GM12878 (cell line): ENCODE measurements around the gene ODAPH. TPM values are rescaled to one million over a fixed set of nuclear protein-coding genes. Genes with fewer than 3 reads are reported as not detected.

Source experiments
- ATAC-seq: fragments of 200-7000 bp; cut with Tn5 transposase; 3 replicates; pipeline ENCODE4 v1.9.1; 2020; ENCODE audit warnings: mild to moderate bottlenecking, moderate library complexity
- BruUV-seq: library from RNA; stranded (reverse); fragments of 400-500 nt; replicated peaks from 2 replicates; lab custom pipeline; 2021; lab: Mats Ljungman, UMichigan
- CTCF ChIA-PET: fragments of 300-600 bp; sonication (Branson Sonifier 250); formaldehyde crosslinking; extraction: SDS; loops from one replicate; lab custom pipeline; 2021; ENCODE audit warnings: inconsistent platforms; lab: Yijun Ruan, JAX
- POLR2A ChIA-PET: fragments of 350-600 bp; formaldehyde crosslinking; extraction: SDS; loops from one replicate; lab custom pipeline; 2021; ENCODE audit warnings: inconsistent platforms; lab: Charles Lee
- RAD21 ChIA-PET: fragments of 300-600 bp; sonication (Branson Sonifier 250); formaldehyde crosslinking; loops from one replicate; lab custom pipeline; 2023; ENCODE audit warnings: antibody characterized with exemption; ENCODE audit not compliant: unreplicated experiment; lab: Charles Lee
- SMC1A ChIA-PET: fragments of 300-600 bp; sonication (Branson Sonifier 250); formaldehyde crosslinking; loops from one replicate; lab custom pipeline; 2023; ENCODE audit not compliant: unreplicated experiment, uncharacterized antibody; lab: Charles Lee
- DNase-seq: peaks from one replicate; pipeline ENCODE4 v3.0.0-alpha.2; 2011; ENCODE audit warnings: low read depth, low spot score
- FAIRE-seq: peaks from 3 replicates; lab custom pipeline; 2011; peaks lifted over from hg19 to GRCh38; lab: Jason Lieb, UNC
- H2AFZ ChIP-seq: 2 replicates; pipeline ENCODE4 v1.6.0; 2011; ENCODE audit warnings: low read depth, low read length, control low read depth; ENCODE audit not compliant: control insufficient read depth
- H3K27ac ChIP-seq: 2 replicates; pipeline ENCODE4 v1.5.1; 2011; ENCODE audit warnings: control low read depth; ENCODE audit not compliant: control insufficient read depth, insufficient read depth
- H3K27me3 ChIP-seq, 2 experiments: replicated peaks in 1 of 2; 2 replicates each; pipeline versions ENCODE4 v1.6.0 to v1.6.1; 2011; ENCODE audit warnings: low read length in 1 of 2; ENCODE audit not compliant: control insufficient read depth in 2 of 2, insufficient read depth in 2 of 2
- H3K36me3 ChIP-seq, 2 experiments: 2 replicates each; pipeline ENCODE4 v1.5.1; 2011; ENCODE audit warnings: low read length in 1 of 2; ENCODE audit not compliant: control insufficient read depth in 2 of 2, insufficient read depth in 2 of 2
- H3K4me1 ChIP-seq: 2 replicates; pipeline ENCODE4 v1.6.1; 2011; ENCODE audit warnings: mild to moderate bottlenecking, low read length, moderate library complexity, mixed read lengths; ENCODE audit not compliant: control insufficient read depth, insufficient read depth
- H3K4me2 ChIP-seq: 2 replicates; pipeline ENCODE4 v1.6.0; 2011; ENCODE audit warnings: control low read depth; ENCODE audit not compliant: control insufficient read depth, insufficient read depth
- H3K4me3 ChIP-seq: fragments of 200-600 bp; sonication (generic); 2 replicates; pipeline ENCODE4 v1.5.1; 2016
- H3K79me2 ChIP-seq: 2 replicates; pipeline ENCODE4 v1.6.0; 2011; ENCODE audit warnings: low read length; ENCODE audit not compliant: control insufficient read depth, insufficient read depth
- H3K9ac ChIP-seq: 2 replicates; pipeline ENCODE4 v1.8.0; 2011; ENCODE audit warnings: low read length, control low read depth, mixed read lengths; ENCODE audit not compliant: control insufficient read depth, insufficient read depth
- H3K9me3 ChIP-seq: replicated peaks from 3 replicates; pipeline ENCODE4 v1.5.1; 2011; ENCODE audit warnings: mild to moderate bottlenecking, low read length; ENCODE audit not compliant: control insufficient read depth, insufficient read depth
- H4K20me1 ChIP-seq: 2 replicates; pipeline ENCODE4 v1.6.0; 2011; ENCODE audit not compliant: control insufficient read depth, insufficient read depth
- FOXK2 ChIP-seq: fragments of 450-650 bp; IDR thresholded peaks from 2 replicates; pipeline ENCODE4 v1.6.1; 2017; ENCODE audit warnings: mild to moderate bottlenecking, moderate library complexity
- HDAC6 ChIP-seq: fragments of 200-600 bp; sonication (generic); IDR thresholded peaks from one replicate; pipeline ENCODE4 v1.8.0; 2017; ENCODE audit warnings: antibody characterized with exemption; ENCODE audit not compliant: unreplicated experiment
- IKZF2 ChIP-seq, 2 experiments: fragments of 450-650 bp; IDR thresholded peaks; 2 replicates each; pipeline ENCODE4 v1.6.1; 2017; ENCODE audit warnings: mild to moderate bottlenecking in 2 of 2, moderate library complexity in 2 of 2
- KDM1A ChIP-seq: fragments of 200-600 bp; sonication (generic); IDR thresholded peaks from 2 replicates; pipeline ENCODE4 v1.6.1; 2016; ENCODE audit warnings: borderline replicate concordance
- KLF5 ChIP-seq: fragments of 450-650 bp; IDR thresholded peaks from 2 replicates; pipeline ENCODE4 v1.6.1; 2014; ENCODE audit warnings: mild to moderate bottlenecking; ENCODE audit not compliant: partially characterized antibody
- MTA3 ChIP-seq: IDR thresholded peaks from 2 replicates; pipeline ENCODE4 v1.6.1; 2012; ENCODE audit warnings: low read length, inconsistent platforms, borderline replicate concordance
- NFYB ChIP-seq: IDR thresholded peaks from 2 replicates; pipeline ENCODE4 v1.6.1; 2011; ENCODE audit warnings: low read depth, mild to moderate bottlenecking, low read length, improper control_type of control experiment, moderate library complexity; ENCODE audit not compliant: insufficient read depth
- NR2C1 ChIP-seq: fragments of 450-650 bp; IDR thresholded peaks from 2 replicates; pipeline ENCODE4 v1.6.1; 2017; ENCODE audit warnings: antibody characterized with exemption, mild to moderate bottlenecking, moderate library complexity
- POLR2AphosphoS2 ChIP-seq: IDR thresholded peaks from 2 replicates; pipeline ENCODE4 v1.6.1; 2011; ENCODE audit warnings: low read depth, mild to moderate bottlenecking, low read length, improper control_type of control experiment, moderate library complexity
- TAF1 ChIP-seq: IDR thresholded peaks from 2 replicates; pipeline ENCODE4 v1.6.1; 2011; ENCODE audit warnings: mild to moderate bottlenecking, low read depth, low read length, borderline replicate concordance
- ZZZ3 ChIP-seq: IDR thresholded peaks from 2 replicates; pipeline ENCODE4 v1.6.1; 2011; ENCODE audit warnings: low read depth; ENCODE audit not compliant: control insufficient read depth, insufficient read length
- WGBS: methylation state at CpG from one replicate; pipeline ENCODE4 v1.1.6; 2016; ENCODE audit warnings: low lambda C conversion rate; ENCODE audit not compliant: insufficient replicate concordance, insufficient coverage; ENCODE audit errors: missing lambda C conversion rate; 5-methylcytosine and 5-hydroxymethylcytosine counted together
- in situ Hi-C: fragments of 300-500 bp; cut with MboI; formaldehyde crosslinking; loops from 9 replicates; pipeline ENCODE4 v1.14.3; 2018; ENCODE audit warnings: mixed read lengths
- intact Hi-C: fragments of 100-400 bp; cut with micrococcal nuclease; formaldehyde crosslinking; loops from one replicate; pipeline ENCODE4 v1.14.2; 2022; ENCODE audit not compliant: unreplicated experiment
- polyA plus RNA-seq, 11 experiments: library from polyadenylated mRNA; depleted of rRNA in 4 of 11; unstranded in 6 of 11; stranded (reverse) in 5 of 11; fragments of >200 nt; fragmentation: Nextera tagmentation in 4 of 11; fragmentation: Illumina TruSeq in 1 of 11; extraction: Ambion mirVana in 4 of 11; extraction: Trizol in 1 of 11; gene quantifications; 1 replicate in 1 of 11; 2 replicates in 10 of 11; pipeline versions ENCODE4 v1.2.1 to v1.2.3, GENCODE V29; 2011 to 2016; ENCODE audit warnings: inconsistent platforms in 2 of 11, missing spikeins in 2 of 11, low read depth in 1 of 11
- total RNA-seq, 4 experiments: library from RNA; depleted of rRNA in 3 of 4; stranded (reverse); fragments of >200 nt in 3 of 4; fragmentation: Illumina TruSeq in 1 of 4; extraction: Trizol in 1 of 4; gene quantifications; 2 replicates each; pipeline versions ENCODE4 v1.2.1 to v1.2.3, GENCODE V29; 2013 to 2021
- TF ChIP-seq, protein P1 (sequence below): IDR thresholded peaks from 2 replicates; pipeline ENCODE4 v1.6.1; 2011; ENCODE audit warnings: borderline replicate concordance, low read depth, mild to moderate bottlenecking, moderate library complexity, low read length; ENCODE audit not compliant: insufficient read depth, poor library complexity, severe bottlenecking
- TF ChIP-seq, protein P2 (sequence below): fragments of 450-650 bp; IDR thresholded peaks from 2 replicates; pipeline ENCODE4 v1.6.1; 2017; ENCODE audit warnings: mild to moderate bottlenecking, moderate library complexity
- TF ChIP-seq, protein P3 (sequence below): IDR thresholded peaks from 2 replicates; pipeline ENCODE4 v1.6.1; 2011; ENCODE audit warnings: low read depth, low read length, improper control_type of control experiment, borderline replicate concordance
- TF ChIP-seq, protein P4 (sequence below): IDR thresholded peaks from 2 replicates; pipeline ENCODE4 v1.6.1; 2012; ENCODE audit warnings: low read length, inconsistent platforms

Gene ODAPH
- total and polyA plus RNA-seq, 10 of the 15 experiments (the other 5 are each of a cell fraction or from before 2014, with no cell fraction given), result 0.06 to 0.13 (median 0.12) TPM; not detected in 6

DNA sequence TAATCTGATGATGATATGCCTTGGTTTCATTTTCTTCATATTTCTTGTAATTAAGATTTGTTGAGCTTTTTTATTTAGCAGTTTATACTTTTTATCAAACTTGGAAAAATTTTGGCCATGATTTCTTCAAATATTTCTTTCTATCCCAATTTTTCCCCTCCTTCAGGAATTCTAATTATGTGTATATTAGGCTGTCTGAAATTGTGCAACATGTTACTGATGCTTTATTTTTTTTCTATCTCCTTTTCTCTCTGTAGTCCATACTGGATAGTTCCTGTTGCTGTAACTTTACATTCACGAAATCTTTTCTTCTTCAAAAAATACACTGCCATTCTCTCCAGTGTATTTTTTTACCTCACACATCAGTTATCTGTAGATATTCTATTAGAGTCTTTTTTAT, 30.8 kb upstream of the ODAPH start (continued):
- TF ChIP-seq HDAC6, result no peak
- TF ChIP-seq, protein P1, sequence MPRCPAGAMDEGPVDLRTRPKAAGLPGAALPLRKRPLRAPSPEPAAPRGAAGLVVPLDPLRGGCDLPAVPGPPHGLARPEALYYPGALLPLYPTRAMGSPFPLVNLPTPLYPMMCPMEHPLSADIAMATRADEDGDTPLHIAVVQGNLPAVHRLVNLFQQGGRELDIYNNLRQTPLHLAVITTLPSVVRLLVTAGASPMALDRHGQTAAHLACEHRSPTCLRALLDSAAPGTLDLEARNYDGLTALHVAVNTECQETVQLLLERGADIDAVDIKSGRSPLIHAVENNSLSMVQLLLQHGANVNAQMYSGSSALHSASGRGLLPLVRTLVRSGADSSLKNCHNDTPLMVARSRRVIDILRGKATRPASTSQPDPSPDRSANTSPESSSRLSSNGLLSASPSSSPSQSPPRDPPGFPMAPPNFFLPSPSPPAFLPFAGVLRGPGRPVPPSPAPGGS, result no peak
- TF ChIP-seq, protein P2, sequence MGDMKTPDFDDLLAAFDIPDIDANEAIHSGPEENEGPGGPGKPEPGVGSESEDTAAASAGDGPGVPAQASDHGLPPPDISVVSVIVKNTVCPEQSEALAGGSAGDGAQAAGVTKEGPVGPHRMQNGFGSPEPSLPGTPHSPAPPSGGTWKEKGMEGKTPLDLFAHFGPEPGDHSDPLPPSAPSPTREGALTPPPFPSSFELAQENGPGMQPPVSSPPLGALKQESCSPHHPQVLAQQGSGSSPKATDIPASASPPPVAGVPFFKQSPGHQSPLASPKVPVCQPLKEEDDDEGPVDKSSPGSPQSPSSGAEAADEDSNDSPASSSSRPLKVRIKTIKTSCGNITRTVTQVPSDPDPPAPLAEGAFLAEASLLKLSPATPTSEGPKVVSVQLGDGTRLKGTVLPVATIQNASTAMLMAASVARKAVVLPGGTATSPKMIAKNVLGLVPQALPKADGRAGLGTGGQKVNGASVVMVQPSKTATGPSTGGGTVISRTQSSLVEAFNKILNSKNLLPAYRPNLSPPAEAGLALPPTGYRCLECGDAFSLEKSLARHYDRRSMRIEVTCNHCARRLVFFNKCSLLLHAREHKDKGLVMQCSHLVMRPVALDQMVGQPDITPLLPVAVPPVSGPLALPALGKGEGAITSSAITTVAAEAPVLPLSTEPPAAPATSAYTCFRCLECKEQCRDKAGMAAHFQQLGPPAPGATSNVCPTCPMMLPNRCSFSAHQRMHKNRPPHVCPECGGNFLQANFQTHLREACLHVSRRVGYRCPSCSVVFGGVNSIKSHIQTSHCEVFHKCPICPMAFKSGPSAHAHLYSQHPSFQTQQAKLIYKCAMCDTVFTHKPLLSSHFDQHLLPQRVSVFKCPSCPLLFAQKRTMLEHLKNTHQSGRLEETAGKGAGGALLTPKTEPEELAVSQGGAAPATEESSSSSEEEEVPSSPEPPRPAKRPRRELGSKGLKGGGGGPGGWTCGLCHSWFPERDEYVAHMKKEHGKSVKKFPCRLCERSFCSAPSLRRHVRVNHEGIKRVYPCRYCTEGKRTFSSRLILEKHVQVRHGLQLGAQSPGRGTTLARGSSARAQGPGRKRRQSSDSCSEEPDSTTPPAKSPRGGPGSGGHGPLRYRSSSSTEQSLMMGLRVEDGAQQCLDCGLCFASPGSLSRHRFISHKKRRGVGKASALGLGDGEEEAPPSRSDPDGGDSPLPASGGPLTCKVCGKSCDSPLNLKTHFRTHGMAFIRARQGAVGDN, result no peak
- TF ChIP-seq MTA3, result no peak

DNA sequence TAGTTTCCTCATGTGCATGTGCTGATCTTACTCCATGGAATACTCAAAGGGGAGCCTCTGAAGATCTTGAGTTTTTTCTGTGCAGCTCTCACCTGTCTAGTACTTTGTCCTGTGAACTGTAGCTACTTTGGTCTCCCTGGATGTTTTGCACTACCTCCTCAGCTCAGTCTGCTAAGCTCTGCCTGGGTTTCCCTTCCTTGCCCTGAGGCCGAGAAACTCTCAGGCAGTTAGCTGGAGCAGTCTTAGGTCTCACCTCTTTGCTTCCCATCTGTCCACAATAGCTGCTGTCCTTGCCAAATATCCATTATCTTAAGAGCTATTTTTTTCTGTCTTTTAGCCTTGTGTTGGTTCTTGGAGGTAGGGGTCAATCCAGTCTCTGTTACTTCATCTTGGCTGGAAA, 30.0 kb upstream of the ODAPH start:
- Histone ChIP-seq H3K9me3 (no peaks in the 10 kb centered on the region; the same call in 2 of the 3 replicates), H3K4me2 (no peak overlapping the region), H3K4me3 (no peak overlapping the region), H3K27me3 (no peaks in the 10 kb centered on the region), H3K27ac (no peak overlapping the region), H3K4me1 (no peaks in the 10 kb centered on the region), H2AFZ (no peak overlapping the region)
- RAD21 ChIA-PET, result interaction anchor here (1.6 kb wide), 1 partner anchor 11 kb away, joined by 4 read pairs; no protein-coding TSS in a partner anchor
- in situ Hi-C loops, result no loop called here
- TF ChIP-seq, protein P3, sequence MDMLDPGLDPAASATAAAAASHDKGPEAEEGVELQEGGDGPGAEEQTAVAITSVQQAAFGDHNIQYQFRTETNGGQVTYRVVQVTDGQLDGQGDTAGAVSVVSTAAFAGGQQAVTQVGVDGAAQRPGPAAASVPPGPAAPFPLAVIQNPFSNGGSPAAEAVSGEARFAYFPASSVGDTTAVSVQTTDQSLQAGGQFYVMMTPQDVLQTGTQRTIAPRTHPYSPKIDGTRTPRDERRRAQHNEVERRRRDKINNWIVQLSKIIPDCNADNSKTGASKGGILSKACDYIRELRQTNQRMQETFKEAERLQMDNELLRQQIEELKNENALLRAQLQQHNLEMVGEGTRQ, result no peak
- TF ChIP-seq IKZF2 (IDR thresholded peaks at IDR 0.05) (no peak), FOXK2 (no peak), KDM1A (no peak), KLF5 (no peak), NFYB (no peak), NR2C1 (no peak), POLR2AphosphoS2 (no peak), TAF1 (no peak), ZZZ3 (no peak)
- TF ChIP-seq, protein P4, sequence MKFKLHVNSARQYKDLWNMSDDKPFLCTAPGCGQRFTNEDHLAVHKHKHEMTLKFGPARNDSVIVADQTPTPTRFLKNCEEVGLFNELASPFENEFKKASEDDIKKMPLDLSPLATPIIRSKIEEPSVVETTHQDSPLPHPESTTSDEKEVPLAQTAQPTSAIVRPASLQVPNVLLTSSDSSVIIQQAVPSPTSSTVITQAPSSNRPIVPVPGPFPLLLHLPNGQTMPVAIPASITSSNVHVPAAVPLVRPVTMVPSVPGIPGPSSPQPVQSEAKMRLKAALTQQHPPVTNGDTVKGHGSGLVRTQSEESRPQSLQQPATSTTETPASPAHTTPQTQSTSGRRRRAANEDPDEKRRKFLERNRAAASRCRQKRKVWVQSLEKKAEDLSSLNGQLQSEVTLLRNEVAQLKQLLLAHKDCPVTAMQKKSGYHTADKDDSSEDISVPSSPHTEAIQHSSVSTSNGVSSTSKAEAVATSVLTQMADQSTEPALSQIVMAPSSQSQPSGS, result no peak
- TF ChIP-seq, all 136 proteins: peak for 0
- no peaks in the 10 kb centered on the region for H3K79me2 ChIP-seq
- CTCF ChIA-PET, result interaction anchor here (0.6 to 0.9 kb wide), 3 partner anchors 49 to 202 kb away, joined by 3 to 4 read pairs (median 3); no protein-coding TSS in a partner anchor
- intact Hi-C loops, result no loop called here
- BruUV-seq, result no TSS peak
- no peak for ATAC-seq
- no peak for FAIRE-seq
- no peak overlapping the region for H3K9ac ChIP-seq
- H3K36me3 ChIP-seq, result peaks cover 0 to 18% of the 10 kb centered on the region in 2 experiments; a peak in 1 of 4 replicates
- SMC1A ChIA-PET, result interaction anchor here (0.7 to 2.9 kb wide), 7 partner anchors 10 to 118 kb away, joined by 3 to 13 read pairs (median 3); no protein-coding TSS in a partner anchor
- H4K20me1 ChIP-seq, result no peaks in the 10 kb centered on the region
- POLR2A ChIA-PET, result interaction anchor here (3.1 kb wide), 1 partner anchor 10 kb away, joined by 11 read pairs; the partner anchor contains the start of genes RCHY1 and THAP6
- DNase-seq, result no peak
- 100% methylated on average over 1 of the region's 1 CpG for WGBS
